Kidney (tissue), 14 donors: ENCODE data around the gene MZF1. TPM values are rescaled to one million over a fixed set of nuclear protein-coding genes. Genes with fewer than 3 reads are reported as not detected.
"Not testable (repeated sequence)": the region's sequence is repeated elsewhere in the genome, so short reads cannot be mapped to it uniquely, and the experiment has no call there.

ENCODE experiments used
- DNase-seq, 5 donors: peaks; one replicate each; pipeline ENCODE4 v3.0.0-alpha.2; 2013 to 2020
- FAIRE-seq: peaks from 2 replicates; lab custom pipeline; 2012; peaks lifted over from hg19 to GRCh38; lab: Jason Lieb, UNC
- H3K27ac ChIP-seq, 2 donors: one replicate each; pipeline ENCODE4 v1.7.0; 2013; ENCODE audit warnings: low read depth in 2 of 2, low read length in 2 of 2, inconsistent platforms in 1 of 2
- H3K27me3 ChIP-seq: one replicate; pipeline ENCODE4 v1.7.1; 2013; ENCODE audit warnings: low read length, inconsistent platforms; ENCODE audit not compliant: control insufficient read depth, insufficient read depth
- H3K36me3 ChIP-seq, 3 donors: one replicate each; pipeline versions ENCODE4 v1.7.0 to v1.7.1; 2013; ENCODE audit warnings: low read length in 3 of 3, control low read depth in 1 of 3, inconsistent platforms in 1 of 3; ENCODE audit not compliant: insufficient read depth in 3 of 3, control insufficient read depth in 2 of 3
- H3K4me1 ChIP-seq, 3 donors: one replicate each; pipeline versions ENCODE4 v1.7.0 to v1.7.1; 2013; ENCODE audit warnings: low read length in 3 of 3, inconsistent platforms in 1 of 3, low read depth in 1 of 3; ENCODE audit not compliant: control insufficient read depth in 2 of 3, insufficient read depth in 2 of 3
- H3K4me3 ChIP-seq, 3 donors: one replicate each; pipeline versions ENCODE4 v1.7.0 to v1.8.1; 2013; ENCODE audit warnings: low read length in 3 of 3, control low read depth in 1 of 3, inconsistent platforms in 1 of 3
- H3K9ac ChIP-seq, 3 donors: one replicate each; pipeline versions ENCODE4 v1.7.0 to v1.7.1; 2013; ENCODE audit warnings: low read length in 3 of 3, control low read depth in 1 of 3, inconsistent platforms in 1 of 3
- H3K9me3 ChIP-seq, 3 donors: one replicate each; pipeline versions ENCODE4 v1.7.0 to v1.7.1; 2013; ENCODE audit warnings: low read length in 3 of 3, control low read depth in 1 of 3, inconsistent platforms in 1 of 3; ENCODE audit not compliant: control insufficient read depth in 2 of 3, insufficient read depth in 1 of 3
- intact Hi-C: fragments of 100-400 bp; cut with DNase I; formaldehyde crosslinking; loops from one replicate; pipeline ENCODE4 v1.11.1; 2022
- polyA plus RNA-seq: library from polyadenylated mRNA; stranded (reverse); fragments of 350-450 nt; fragmentation: Illumina TruSeq; extraction: RNeasy Lipid Tissue Mini Kit (QIAGEN cat#74804); gene quantifications from one replicate; pipeline ENCODE4 v1.2.3, GENCODE V29; 2014; ENCODE audit warnings: low read depth, low replicate concordance; ENCODE audit not compliant: insufficient read depth
- total RNA-seq: library from RNA; stranded (reverse); fragmentation: NEBNext Ultra II Directional; extraction: Animal tissue kit (Norgen Biotek cat#: 25700); gene quantifications from one replicate; pipeline ENCODE4 v1.2.1, GENCODE V29; 2021
- TF ChIP-seq, protein P1 (sequence below): IDR thresholded peaks from 3 replicates; pipeline ENCODE4 v1.5.1; 2012; ENCODE audit warnings: mild to moderate bottlenecking, moderate library complexity, borderline replicate concordance; ENCODE audit not compliant: insufficient read depth; ENCODE audit errors: extremely low read depth
- donor health status: control.
- donor health status: control.
- donor health status: control.
- donor health status: control.
- donor health status: control.
- donor health status: DM: yes; HTN: yes; CAD: no.
- donor health status: Normal renal cell carcinoma (clear cell type).

The MZF1 gene
- total and polyA plus RNA-seq, 2 donors from 2014 or later = 12.9 to 38.6 TPM

DNA sequence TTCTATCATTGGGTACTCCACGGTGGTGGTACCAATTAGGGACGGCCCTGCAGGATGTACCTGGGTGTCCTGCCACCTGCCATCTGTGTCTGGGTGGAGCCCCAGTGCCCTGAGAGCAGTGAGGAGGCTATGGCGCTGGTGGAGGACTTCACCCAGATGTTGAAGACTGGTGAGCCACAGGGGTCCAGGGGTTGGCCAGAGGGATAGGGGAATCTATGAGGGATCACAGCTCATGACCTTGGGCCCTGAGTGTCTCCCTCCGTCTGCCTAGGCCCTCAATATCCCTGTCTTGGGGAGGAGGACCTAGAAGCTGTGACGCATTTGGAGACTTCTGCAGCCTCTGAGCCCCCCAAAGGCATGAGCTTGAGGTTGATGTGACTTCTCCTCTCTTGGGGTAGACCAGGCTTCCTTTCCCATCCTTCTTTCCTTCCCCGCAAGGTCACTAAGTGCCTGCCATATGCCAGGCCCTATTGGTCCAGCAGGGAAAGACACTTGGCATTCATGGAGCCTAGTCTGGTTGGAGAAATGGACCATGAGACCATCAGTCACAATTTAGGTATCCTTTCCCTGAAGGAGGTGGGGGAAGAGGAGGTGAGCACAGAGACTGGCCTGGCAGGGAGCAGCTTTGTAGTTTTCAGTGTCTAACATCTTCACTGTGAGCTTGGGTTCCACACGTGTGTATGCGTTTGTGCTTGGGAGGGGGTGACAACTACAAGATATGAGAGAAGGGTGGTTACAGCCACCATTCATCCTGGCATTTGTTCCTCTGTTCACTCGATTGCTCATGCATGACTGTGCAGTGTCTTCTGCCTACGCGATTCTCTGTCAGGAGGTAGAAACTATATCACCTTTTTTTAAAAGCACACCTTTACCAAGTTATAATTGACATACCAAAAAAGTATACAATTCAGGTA lies 5.1 kb upstream of the MZF1 start:
- FAIRE-seq = no peak
- DNase-seq = peak in 2 of 5 donors; percentile 50 to 51
- Histone ChIP-seq H3K9me3 (no peaks in the 10 kb centered on the region), H3K9ac (no peak overlapping the region), H3K27me3 (no peaks in the 10 kb centered on the region), H3K27ac (no peak overlapping the region), H3K4me3 (no peak overlapping the region), H3K4me1 (peaks cover 3 to 13% (median 4%) of the 10 kb centered on the region in 3 donors), H3K36me3 (peaks cover 1 to 3% (median 2%) of the 10 kb centered on the region in 3 donors)
- TF ChIP-seq, protein P1, sequence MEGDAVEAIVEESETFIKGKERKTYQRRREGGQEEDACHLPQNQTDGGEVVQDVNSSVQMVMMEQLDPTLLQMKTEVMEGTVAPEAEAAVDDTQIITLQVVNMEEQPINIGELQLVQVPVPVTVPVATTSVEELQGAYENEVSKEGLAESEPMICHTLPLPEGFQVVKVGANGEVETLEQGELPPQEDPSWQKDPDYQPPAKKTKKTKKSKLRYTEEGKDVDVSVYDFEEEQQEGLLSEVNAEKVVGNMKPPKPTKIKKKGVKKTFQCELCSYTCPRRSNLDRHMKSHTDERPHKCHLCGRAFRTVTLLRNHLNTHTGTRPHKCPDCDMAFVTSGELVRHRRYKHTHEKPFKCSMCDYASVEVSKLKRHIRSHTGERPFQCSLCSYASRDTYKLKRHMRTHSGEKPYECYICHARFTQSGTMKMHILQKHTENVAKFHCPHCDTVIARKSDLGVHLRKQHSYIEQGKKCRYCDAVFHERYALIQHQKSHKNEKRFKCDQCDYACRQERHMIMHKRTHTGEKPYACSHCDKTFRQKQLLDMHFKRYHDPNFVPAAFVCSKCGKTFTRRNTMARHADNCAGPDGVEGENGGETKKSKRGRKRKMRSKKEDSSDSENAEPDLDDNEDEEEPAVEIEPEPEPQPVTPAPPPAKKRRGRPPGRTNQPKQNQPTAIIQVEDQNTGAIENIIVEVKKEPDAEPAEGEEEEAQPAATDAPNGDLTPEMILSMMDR = no peak
- intact Hi-C loops = no loop called here

DNA sequence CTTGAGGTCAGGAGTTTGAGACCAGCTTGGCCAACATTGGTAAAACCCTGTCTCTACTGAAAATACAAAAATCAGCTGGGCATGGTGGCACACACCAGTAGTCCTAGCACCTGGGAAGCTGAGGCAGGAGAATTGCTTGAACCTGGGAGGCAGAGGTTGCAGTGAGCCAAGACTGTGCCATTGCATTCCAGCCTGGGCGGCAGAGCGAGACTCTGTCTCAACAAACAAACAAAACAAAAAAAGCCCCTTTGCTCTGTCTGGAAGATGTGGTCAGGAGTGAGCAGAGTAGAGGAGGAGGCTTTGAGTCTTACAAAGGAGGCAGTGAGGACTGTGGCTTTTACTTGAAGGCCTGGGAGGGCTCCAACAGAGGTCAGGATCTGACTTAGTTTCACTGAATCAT lies 4.4 kb upstream of the MZF1 start:
- H3K27me3 ChIP-seq, intact Hi-C loops, H3K36me3 ChIP-seq, FAIRE-seq, H3K4me3 ChIP-seq, H3K9me3 ChIP-seq, H3K9ac ChIP-seq, H3K27ac ChIP-seq: not testable (repeated sequence)
- peak in 1 of 5 donors; percentile 16 for DNase-seq
- peaks cover 3 to 13% (median 4%) of the 10 kb centered on the region in 3 donors for H3K4me1 ChIP-seq

- Histone ChIP-seq H3K27me3 (no peaks in the 10 kb centered on the region), H3K36me3 (no peaks in the 10 kb centered on the region), H3K9me3 (no peaks in the 10 kb centered on the region), H3K4me3 (peak overlapping the region; percentile 70 to 78 (median 74)), H3K4me1 (peaks cover 3 to 13% (median 11%) of the 10 kb centered on the region in 3 donors), H3K9ac (peak overlapping the region; percentile 35 to 78 (median 77)), H3K27ac (peak overlapping the region; percentile 95 to 96)
- intact Hi-C loops = no loop called here
- peak; percentile 93 to 98 (median 97) for DNase-seq
- TF ChIP-seq, protein P1 = peak; percentile 28
- FAIRE-seq = no peak
Measured at GRCh38 chr19:58575183-58576041, 2.3 kb upstream of the MZF1 start.
